GM12875 (cell line): Measurements from ENCODE around the gene WDR87.
"Not testable (repeated sequence)": the region's sequence is repeated elsewhere in the genome, so short reads cannot be mapped to it uniquely, and the experiment has no call there.

Experiments
- H3K4me3 ChIP-seq: one replicate; pipeline ENCODE4 v1.5.1; 2011; ENCODE audit warnings: low read depth, low read length, control low read depth
- CTCF ChIP-seq: IDR thresholded peaks from 2 replicates; pipeline ENCODE4 v1.5.1; 2011; ENCODE audit warnings: low read depth, mild to moderate bottlenecking, control low read depth, inconsistent platforms, low read length, moderate library complexity, borderline replicate concordance; ENCODE audit not compliant: insufficient read depth

Gene WDR87

GRCh38 chr19:37885392-37885791, 21.0 kb downstream of the WDR87 start:
- no peak overlapping the region for H3K4me3 ChIP-seq
- TF ChIP-seq CTCF, result no peak

- TF ChIP-seq CTCF, result no peak
- H3K4me3 ChIP-seq, result no peak overlapping the region
Observed at GRCh38 chr19:37877147-37877546, 29.2 kb downstream of the WDR87 start.

GRCh38 chr19:37876032-37876431, 30.4 kb downstream of the WDR87 start:
- no peak overlapping the region for H3K4me3 ChIP-seq
- TF ChIP-seq CTCF, result no peak

GRCh38 chr19:37874784-37875183, 31.6 kb downstream of the WDR87 start:
- TF ChIP-seq CTCF, result no peak
- H3K4me3 ChIP-seq, result no peak overlapping the region

- no peak overlapping the region for H3K4me3 ChIP-seq
- TF ChIP-seq CTCF, result no peak
Observed at GRCh38 chr19:37872383-37872782, 34.0 kb downstream of the WDR87 start.

GRCh38 chr19:37869766-37870340, 36.5 kb downstream of the WDR87 start:
- H3K4me3 ChIP-seq, result no peak overlapping the region
- TF ChIP-seq CTCF, result no peak

- no peak overlapping the region for H3K4me3 ChIP-seq
- no peak for TF ChIP-seq CTCF
Observed at GRCh38 chr19:37867831-37868230, 38.6 kb downstream of the WDR87 start.

- H3K4me3 ChIP-seq, result not testable (repeated sequence)
Observed at GRCh38 chr19:37865930-37866329, 40.5 kb downstream of the WDR87 start.
